ENCODE measurements around the gene GFOD1.

GFOD1 gene, protein sequence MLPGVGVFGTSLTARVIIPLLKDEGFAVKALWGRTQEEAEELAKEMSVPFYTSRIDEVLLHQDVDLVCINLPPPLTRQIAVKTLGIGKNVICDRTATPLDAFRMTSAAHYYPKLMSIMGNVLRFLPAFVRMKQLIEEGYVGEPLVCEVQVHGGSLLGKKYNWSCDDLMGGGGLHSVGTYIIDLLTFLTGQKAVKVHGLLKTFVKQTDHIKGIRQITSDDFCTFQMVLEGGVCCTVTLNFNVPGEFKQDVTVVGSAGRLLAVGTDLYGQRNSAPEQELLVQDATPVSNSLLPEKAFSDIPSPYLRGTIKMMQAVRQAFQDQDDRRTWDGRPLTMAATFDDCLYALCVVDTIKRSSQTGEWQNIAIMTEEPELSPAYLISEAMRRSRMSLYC

DNA sequence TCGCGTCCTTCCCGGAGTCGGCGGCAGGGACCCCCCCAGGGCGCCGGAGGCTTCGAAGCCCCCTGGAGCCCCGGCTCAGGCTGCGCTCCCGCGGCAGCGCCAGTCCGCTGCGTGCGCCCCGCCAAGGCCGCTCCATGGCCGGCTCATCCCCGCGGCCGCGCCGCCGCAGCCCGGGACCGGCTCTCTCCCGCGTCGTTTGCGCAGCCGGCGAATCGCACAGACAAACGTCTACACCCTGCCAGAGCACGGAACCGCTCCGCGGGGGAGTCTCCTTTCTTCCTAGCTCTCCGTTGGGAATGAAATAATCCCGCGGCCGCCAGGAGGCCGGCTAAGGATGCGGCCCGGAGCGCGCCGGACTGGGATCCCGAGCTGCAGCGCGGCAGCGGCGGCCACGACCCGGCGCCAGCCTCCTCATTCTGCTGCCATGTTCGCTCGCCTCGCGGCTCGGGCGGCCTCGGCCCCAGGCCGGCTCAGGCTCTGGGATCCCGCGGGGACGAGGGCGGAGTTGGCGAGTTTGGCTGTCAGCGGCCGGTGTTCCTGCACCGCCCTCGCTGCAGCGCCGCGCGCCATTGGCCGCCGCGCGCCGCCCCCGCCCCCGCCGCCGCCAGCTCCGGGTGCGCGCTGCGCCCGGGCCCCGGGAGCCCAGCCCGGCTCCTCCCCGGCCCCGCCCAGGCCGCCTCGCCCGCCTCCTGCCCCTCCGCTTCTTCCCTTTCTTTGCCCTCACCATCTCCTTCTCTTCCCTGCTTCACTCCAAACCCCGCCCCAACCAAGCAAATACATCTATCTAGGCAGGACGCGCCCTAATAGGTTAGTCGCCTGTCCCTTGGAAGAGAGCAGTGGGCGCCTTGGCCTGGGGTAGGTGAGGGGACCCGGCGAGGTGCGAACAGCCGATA is at the start of gene GFOD1:
Gene GFOD1, minus strand, starts transcription at position 479 of the 893 bp plus-strand sequence. CDS start 710 bp downstream, outside the sequence.
- peak; percentile 91 for DNase-seq

DNA sequence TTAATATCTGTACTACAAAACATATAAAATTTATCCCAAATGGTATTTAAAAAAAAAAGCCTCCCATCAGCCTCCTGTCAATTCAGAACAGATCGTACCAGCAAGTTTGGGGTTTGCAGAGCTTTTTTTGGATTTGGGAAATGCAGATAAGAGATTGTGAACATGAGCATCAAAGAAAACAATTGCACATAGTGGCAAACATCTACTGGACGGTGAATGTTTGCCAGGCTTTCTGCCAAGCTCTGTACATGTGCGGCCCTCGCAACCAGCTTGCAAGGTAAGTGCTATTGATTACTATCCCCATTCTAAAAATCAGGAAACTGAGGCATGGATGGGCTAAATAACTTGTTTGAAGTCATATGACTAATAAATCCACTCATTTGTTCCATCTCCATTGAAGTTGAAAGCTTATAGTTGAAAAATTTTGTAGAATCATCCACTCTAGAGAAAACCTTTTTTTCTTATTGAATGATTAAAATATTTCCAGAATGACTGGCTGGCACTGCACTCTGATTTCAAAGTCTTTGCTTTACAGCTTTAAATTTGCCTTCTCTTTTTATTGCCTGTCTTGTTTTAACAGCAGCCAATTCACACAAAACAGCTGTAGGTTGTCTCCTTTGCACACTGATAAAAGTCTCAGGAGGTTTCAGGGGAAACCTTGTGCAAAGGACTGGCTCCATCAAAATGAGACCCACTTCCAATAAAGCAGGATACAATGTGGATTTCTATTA is 49.6 kb upstream of the GFOD1 start:
- no peak for DNase-seq

DNA sequence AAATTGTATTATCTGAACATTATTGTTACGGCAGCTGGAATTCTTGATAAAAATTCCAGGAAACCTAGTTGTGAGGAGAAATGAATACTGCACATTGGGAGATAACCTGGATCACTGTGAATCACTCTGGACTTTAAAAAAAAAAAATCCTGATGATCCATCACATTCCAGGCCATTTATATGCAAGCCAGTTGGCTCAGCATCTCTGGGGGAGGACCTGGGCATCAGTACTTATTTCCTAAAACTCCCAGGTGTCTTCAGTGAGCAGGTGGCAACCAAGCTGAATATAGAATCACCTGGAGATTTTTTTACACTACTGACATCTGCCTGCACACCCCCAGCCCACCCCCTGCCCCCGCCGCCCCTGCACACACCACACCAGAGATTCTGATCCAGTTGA is 47.9 kb upstream of the GFOD1 start:
- DNase-seq, result no peak

DNA sequence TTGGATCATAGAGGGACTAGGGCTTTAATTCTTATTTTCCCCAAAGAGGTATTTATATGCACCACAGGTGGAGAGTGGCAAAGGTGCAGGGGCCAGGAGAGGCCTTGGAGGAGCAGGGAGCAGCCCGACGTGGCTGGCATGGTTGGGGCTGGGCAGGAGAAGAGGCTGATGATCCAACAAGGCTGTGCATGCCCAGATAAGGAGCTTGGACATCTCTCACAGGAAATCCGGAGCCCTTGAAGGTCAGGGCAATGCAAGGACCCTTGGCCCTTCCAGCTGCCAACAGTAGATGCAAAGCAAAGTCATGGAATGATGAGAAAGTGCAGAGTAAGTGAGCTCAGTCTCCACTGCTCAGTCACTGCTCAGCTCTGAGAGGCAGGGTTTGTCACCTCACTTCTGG is 47.1 kb upstream of the GFOD1 start:
- no peak for DNase-seq

DNA sequence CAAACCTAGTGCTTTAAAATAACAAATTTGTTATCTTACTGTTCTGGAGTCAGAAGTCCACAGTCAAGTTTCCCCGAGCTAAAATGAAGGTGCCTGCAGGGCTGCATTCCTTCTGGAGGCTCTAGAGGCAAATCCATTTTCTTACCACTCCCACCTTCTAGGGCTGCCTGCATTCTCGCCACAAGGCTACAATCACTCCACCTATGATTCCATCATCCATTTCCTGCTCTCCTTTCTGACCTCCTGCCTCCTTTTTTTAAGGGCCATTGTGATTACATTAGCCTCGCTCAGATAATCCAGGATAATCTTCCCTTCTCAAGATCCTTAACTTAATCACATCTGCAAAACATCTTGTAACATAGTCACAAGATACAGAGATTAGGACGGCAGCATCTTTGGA is 44.6 kb upstream of the GFOD1 start:
- no peak for DNase-seq

DNA sequence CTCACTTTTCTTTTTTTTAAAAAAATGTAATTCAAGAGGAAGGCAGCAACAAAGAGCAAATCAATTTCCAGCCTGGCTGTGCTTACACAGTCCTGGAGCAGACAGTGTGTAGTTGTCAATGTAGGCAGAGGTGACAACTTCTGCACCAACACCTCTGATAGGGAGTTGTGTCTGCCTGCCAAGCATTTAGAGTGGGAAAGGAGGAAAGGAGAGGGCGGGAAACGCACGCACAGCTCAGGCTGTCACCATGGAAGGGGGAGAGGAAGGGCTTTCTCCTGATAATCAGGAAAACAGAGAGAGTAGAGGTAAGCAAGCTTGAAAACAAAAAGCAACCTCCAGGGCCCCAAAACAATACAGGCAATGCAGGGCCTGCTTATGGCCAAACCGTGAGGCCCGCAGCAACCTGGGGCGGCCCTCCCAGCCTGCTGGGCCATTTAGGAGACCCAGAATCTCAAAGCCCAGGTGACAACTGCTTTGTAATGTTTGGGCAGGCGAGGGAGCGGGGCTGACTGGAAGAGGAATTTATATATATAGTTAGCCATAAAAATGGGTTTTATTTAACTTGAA is 41.5 kb upstream of the GFOD1 start:
- DNase-seq, result no peak

DNA sequence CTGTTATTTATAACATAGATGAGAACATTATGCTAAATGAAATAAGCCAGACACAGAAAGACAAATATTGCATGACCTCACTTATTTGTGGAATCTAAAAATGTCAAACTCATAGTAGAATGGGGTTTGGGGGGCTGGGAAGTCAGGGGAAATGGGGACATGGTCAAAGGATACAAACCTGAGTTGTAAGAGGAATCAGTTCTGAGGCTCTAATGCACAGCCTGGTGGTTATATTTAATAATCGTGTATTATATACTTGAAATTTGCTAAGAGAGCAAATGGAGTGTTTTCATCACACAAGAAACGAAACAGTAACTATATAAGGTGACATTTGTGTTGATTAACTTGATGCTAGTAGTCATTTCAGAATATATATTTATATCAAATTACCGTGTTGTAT is 40.8 kb upstream of the GFOD1 start:
- no peak for DNase-seq

DNA sequence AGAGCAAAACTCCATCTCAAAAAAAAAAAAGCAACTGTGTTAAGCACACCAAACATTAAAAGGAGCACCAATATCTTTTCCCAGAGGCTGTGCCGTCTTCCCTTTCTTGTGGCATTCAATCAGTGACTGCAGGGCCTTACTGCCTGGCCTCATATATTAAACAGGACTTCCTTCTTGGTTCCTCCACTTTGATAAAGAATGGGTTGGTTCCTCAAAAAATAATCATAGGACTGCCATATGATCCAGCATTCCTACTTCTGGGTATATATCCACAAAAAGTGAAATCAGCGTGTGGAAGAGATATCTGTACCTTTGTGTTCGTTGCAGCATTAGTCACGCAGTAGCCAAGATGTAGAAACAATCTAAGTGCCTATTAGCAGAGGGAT is 40.3 kb upstream of the GFOD1 start:
- DNase-seq, result no peak

DNA sequence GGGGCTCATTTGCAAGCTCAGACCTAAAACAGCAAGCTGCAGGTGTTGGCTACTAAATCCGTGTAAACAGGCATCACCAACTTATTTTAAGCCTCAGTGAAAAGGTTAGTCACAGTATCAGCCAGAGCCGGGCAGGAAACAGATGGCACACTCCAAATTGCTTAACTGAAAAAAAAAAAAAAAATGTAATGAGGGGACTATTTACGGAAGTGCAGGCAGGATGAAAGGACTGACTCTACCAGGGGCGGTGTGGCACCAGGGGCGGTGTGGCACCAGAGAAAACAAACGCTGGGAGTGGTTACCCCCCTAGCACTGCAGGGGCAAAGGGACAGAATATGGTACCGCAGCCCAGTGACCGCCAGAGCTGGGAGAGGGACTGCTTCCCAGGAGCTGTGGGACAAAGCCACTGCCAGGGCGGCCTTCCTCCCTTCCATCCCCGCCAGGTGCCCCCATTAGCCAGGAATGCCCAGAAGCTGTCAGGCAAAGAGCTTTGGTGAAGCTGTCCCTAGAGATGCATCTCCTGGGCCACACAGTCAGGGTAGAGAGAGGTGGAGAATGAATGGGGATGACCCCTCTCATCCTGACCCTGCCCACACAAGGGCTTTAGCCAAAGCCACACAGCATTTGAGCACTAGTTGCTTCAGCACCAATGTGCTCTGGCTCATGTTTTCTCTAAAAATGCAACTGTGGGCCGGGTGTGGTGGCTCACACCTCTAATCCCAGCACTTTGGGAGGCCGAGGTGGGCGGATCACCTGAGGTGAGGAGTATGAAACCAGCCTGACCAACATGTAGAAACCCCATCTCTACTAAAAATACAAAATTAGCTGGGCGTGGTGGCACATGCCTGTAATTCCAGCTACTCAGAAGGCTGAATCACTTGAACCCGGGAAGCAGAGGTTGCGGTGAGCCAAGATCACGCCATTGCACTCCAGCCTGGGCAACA is 39.6 kb upstream of the GFOD1 start:
- DNase-seq, result peak; percentile 12

DNA sequence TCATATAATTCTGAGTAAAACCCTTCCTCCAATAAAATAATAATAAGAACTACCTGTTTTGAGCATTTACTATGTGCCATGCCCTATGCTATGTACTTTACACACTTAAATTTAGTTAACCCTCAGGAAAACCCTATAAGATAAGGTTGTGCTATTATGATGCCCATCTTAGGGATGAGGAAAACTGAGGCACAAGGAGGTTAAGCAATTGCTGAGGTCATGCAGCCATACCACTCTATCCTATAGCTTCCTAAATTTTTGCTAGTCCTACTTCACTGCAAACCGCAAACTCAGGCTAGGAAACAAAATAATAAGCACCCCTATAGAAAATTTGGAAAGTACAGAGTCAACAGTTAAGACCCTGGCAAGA is 38.9 kb upstream of the GFOD1 start:
- no peak for DNase-seq

DNA sequence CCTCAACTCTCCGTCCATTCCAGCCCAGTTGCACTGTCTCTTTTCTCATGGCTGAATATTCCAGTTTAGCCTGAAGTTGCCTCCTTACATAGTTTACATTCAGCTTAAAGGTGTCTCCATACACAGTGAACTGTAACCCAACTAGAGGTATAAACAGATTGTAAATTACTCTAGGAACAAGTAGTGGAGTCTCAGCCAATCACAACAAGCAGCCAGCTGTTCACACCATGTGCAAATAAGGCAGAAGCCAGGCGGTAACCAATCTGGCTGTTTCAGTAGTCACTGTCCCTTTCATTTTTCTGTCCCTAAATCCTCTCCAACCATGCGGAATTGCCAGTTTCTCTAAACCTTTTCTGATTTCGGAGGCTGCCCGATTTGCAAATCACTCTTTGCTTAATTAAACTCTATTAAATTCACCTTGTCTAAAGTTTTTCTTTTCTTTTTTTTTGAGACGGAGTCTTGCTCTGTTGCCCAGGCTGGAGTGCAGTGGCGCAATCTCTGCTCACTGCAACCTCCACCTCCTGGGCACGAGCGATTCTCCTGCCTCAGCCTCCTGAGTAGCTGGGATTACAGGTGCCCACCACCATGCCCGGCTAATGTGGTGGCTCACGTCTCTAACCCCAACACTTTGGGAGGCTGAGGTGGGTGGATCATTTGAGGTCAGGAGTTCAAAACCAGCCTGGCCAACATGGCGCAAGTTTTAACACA is 37.6 kb upstream of the GFOD1 start:
- DNase-seq, result no peak

DNA sequence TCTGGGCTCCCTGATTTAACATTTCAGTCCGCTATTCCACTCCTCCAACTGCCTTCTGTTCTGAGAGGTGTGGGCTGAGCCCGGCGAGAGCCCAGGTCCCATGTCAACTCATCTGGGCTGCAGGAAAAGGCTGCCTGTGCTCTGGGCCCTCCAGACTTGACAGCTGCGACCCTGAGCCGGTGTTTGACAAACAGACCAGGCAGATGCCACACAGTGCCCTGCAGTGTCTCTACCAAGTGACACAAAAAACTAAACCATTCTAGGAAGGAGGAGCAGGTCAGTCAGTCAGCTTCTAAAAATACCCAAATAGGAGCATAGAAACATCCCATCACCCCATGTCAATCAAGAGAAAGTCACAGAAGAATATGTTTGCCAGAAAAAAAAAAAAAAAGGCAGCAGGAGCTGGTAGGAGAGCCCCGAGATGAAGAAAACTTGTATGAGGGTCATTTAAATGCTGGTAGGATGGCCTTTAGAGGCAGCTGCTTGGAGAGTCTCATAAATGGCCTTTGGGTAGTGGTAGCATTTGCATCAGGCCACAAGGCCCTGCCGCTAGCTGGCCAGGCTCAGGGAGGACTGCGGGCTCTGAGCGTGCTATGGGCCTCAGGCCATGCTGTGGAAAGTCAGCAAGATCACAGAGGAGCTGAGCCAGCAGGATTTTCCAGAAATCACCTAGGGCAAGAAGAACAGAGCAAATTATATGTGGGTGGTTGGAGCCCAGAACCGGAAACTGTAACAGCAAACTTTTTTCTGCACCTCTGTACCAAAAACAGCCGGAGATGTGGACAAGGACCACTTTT is 36.6 kb upstream of the GFOD1 start:
- no peak for DNase-seq

DNA sequence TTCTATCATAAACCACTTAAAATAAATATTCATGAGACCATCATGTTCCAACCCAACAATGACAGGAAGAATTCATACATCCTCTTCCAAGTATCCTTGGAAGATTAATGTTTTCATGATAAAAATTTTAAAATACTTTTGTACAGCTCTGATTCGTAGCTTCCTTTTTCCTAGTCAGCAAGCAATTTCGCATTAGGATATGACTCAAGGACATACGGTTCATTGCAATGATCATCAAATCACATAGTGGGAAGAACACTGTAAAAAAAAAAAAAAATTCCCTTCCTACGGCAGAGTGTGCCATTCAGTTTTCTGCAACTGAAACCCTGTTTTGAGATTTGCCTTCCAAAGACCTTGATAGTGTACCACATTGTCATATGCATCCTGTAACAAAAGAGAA is 35.3 kb upstream of the GFOD1 start:
- no peak for DNase-seq

DNA sequence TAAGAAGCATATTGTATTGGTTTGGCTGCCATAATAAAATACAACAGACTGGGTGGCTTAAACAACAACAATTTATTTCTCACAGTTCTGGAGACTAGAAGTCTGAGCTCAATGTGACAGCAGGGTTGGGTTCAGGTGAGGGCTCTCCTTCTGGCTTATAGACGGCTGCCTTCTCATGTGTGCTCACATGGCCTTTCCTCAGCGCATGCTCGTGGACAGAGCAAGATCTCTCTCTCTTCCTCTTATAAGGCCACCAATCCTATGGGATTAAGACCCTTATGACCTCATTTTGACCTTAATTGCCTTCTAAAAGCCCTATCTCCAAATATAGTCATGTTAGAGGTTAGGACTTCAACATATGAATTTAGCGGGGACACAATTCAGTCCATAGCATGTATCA is 32.4 kb upstream of the GFOD1 start:
- DNase-seq, result no peak

DNA sequence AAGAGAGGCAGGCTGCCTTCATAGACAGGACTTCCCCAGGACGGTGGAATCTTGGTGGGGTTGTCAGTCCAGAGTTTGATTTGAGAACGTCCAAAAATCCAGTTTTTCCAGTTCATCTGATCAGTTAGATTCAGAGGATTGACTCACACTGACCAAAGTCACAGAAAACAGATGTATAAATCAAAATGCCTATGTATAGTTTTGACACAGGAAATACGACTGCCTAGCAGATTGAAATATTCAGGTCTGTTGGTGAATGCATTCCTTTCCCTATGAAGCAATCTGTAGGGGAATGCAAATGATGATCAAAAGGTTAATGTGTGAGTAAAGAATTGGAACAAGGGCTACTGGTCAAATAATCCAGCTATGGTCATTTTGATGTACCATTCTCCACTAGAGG is 29.7 kb upstream of the GFOD1 start:
- DNase-seq, result no peak

DNA sequence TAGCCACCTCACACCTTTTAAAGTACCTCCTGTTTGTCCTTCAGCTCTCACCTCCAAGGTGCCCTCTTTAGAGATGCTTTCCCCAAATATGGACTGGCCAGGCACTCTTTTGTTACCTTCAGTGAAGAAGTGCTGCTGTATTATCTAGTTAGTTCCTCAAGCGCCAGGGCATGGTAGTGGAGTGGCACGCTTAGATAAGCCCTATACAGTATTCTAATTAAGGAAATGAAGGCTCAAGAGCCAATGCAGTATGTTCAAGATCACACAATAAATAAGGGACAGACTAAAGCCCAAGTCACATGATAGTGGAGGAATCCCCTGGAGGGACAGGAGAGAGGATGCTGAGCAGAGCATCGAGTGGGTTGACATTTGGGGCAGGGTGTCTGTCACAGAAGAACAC is 28.5 kb upstream of the GFOD1 start:
- DNase-seq, result no peak

DNA sequence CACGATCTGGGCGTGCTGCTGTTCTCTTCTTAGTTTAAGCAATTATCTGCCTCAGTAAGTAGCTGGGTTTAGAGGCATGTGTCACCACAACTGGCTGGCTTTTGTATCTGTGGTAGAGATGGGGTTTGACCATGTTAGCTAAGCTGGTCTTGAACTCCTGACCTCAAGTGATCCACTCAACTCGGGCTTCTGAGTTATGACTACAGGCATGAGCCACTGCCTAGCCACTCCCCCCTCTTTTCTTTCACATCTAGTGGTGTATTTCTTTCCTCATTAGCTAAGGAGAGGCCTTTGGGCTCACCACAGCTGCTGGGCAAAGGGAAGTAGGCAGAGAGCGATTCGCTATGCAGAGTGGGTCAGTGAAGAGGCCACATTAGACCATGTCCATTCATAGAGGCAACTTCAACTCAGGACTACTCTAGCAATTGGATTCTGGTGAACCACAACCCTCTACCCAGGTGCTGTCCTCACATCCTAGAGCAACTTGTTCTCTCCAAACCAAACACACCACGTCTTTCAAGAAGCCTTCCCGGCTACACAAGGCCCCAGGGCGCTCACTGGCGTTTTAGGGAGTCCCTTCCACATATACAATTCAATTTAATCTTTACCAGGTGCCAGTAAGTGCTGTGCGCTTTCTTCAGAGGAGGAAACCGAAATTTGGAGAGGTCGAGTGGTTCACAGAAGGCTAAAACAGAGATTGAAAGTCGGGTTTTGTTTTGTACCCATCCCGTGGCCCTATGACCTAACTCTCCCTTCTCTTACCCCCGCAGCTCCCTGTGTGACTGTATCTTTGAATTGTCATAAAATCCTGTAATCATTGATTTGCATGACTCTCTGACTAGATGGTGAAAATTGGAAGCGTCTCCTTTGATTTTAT is 26.5 kb upstream of the GFOD1 start:
- DNase-seq, result no peak

DNA sequence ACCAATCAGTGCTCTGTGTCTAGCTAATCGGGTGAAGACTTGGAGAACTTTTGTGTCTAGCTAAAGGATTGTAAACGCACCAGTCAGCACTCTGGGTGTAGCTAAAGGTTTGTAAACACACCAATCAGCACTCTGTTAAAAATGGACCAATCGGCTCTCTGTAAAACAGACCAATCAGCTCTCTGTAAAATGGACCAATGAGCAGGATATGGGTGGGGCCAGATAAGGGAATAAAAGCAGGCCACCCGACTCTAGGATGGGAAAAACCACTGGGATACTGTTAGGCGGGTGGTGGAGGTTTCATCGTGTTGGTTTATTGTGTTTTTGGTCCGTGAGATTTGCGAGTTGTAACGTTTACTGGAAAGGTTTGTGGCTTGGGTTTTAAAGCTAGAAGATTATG is 25.5 kb upstream of the GFOD1 start:
- DNase-seq, result no peak

DNA sequence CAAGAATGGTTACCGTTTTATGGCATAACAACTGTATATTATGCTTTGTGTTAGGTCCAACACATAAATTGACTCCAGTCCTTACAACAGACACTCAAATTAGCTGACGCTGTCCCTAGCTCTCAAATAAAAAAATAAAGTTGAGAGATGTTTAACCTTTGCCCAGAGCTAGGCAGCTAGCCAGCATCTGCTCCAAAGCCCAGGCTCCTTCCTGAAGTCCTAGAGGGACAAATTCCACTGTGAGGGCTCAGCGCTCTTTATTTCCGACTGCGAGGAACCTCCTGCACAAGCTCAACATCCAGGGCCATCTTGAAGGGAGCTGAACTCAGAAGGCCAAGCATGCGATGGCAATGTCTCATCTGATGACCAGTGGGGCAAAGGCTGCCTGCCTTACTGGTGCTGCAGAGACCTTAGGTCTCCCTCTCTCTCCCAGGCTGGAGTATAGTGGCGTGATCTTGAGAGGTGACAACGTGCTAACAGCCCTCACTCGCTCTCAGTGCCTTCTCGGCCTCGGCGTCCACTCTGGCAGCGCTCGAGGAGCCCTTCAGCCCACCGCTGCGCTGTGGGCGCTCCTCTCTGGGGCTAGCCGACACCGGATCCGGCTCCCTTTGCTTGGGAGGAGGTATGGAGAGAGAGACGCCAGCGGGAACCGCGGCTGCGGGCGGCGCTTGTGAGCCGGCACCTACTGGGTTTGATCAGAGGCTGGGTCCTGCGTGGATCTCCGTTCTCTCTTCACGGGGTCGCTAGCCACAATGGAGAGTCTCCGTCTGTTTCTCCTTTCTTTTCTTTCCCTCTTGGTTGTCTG is 24.7 kb upstream of the GFOD1 start:
- no peak for DNase-seq
